Cardiac fibroblast (primary cell): ENCODE measurements around the gene SWI5.
"Not testable (repeated sequence)": the region's sequence is repeated elsewhere in the genome, so short reads cannot be mapped to it uniquely, and the experiment has no call there.

Source experiments
- DNase-seq, 2 donors: peaks; one replicate each; pipeline versions ENCODE4 v3.0.0 to v3.0.0-alpha.2; 2010; ENCODE audit warnings: low read depth in 2 of 2
- H3K4me3 ChIP-seq, 2 donors: replicated peaks in 1 of 2; 1 replicate in 1 of 2; 2 replicates in 1 of 2; pipeline ENCODE4 v1.5.1; 2011; ENCODE audit warnings: low read depth in 2 of 2, low read length in 2 of 2, mild to moderate bottlenecking in 2 of 2, moderate library complexity in 1 of 2
- TF ChIP-seq, protein P1 (sequence below): IDR thresholded peaks from one replicate; pipeline ENCODE4 v1.5.1; 2011; ENCODE audit warnings: low read depth, mild to moderate bottlenecking, low read length, inconsistent platforms

SWI5 gene

DNA sequence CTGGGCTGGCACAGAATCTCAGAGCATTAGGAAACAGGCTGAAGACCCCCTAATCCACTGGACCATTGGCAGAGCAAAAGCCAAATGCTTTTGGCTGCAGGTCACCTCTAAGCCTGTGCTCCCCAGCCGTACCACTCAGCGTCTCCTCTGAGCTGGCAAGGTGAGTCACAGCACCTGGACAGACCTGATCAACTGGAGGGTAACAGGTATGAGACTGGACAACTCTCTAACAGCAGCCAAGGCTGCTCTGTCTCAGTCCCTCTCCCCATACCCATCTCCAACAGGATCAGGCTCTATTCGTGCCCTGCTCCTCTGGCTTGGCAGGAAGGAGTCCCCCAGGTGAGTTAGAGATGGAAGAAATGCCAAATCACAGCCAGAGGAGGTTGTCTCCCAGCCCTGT, 5.0 kb upstream of the SWI5 start:
- TF ChIP-seq, protein P1, sequence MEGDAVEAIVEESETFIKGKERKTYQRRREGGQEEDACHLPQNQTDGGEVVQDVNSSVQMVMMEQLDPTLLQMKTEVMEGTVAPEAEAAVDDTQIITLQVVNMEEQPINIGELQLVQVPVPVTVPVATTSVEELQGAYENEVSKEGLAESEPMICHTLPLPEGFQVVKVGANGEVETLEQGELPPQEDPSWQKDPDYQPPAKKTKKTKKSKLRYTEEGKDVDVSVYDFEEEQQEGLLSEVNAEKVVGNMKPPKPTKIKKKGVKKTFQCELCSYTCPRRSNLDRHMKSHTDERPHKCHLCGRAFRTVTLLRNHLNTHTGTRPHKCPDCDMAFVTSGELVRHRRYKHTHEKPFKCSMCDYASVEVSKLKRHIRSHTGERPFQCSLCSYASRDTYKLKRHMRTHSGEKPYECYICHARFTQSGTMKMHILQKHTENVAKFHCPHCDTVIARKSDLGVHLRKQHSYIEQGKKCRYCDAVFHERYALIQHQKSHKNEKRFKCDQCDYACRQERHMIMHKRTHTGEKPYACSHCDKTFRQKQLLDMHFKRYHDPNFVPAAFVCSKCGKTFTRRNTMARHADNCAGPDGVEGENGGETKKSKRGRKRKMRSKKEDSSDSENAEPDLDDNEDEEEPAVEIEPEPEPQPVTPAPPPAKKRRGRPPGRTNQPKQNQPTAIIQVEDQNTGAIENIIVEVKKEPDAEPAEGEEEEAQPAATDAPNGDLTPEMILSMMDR = no peak
- DNase-seq = no peak

DNA sequence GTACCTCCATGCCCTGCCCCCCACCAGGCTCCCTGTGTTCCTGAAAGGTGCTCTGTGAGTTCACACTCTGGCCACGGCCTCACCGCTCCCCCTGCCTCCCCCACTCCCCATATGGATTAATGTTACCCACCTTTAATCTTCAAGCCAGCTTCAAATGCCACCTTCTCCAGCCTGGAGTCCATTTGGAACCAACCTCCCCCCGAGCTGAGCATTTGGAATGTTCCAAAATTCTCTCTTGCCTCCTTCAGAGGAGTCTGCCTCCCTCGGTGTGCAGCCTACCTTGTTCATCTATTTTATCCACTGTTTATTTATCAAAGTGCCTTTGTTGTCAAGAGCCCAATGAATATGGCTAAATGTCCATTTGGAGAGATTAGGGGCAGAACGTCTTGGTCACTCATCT, 4.6 kb upstream of the SWI5 start:
- DNase-seq = no peak
- TF ChIP-seq, protein P1 = no peak
- no peak overlapping the region for H3K4me3 ChIP-seq

More for the DNA sequence above, 5.0 kb upstream of the SWI5 start:
- no peak overlapping the region for H3K4me3 ChIP-seq

DNA sequence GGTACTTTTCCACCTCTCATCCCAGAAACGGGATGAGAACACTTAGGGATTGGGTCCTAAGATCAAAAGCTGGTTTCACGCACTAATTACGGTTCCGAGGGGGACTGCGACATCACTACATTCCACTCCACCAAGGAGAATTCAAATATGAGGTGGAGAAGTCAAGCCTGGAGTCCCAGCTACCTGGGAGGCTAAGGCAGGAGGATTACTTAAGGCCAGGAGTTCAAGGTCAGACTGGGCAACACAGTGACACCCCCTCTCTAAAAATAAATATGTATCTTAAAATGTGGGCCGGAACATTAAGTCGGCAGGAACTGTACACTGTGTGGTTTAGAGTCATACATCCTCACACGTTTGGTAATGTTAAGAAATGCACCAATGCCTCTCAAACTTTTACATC, 1.8 kb upstream of the SWI5 start:
- H3K4me3 ChIP-seq = peak overlapping the region in 1 of 2 donors; percentile 77
- no peak for DNase-seq
- TF ChIP-seq, protein P1 = no peak

DNA sequence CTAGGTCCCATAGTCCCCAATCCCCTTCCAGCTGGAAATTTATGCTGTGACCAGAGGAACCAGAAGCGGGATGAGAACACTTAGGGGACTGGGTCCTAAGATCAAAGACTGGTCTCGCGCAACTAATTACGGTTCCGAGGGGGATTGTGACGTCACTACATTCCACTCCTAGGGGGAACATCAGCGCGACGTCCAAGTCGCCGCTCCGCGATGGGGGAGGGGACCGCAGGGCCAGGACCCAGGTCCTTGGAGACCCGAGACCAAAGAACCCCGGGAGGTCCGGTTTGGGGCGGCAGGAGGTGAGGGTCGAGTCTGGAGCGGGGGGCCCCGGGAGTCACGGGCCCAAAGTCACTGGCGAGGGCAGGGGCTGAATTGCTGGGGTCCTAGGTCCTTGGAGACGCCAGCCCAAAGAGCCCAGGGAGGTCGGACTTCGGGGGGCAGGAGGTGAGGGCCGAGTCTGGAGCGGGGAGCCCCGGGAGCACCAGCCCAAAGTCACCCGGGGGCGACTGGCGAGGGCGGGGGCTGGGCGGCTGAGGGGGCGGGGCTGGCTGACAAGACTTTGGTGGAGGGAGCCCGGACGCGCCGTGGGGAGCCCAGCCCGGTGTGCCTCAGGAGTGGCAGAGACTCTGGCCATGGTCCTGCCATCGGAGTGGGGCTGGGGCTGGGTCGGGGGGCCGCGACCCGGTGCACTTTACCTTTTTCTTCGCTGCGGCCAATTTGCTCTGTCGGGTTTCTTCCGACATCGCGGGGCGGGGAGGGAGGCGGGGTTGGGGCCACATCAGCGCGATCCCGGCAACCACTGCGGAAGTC, 673 bp upstream of the SWI5 start, which contains the start of gene GOLGA2:
Gene GOLGA2, minus strand, starts transcription at position 810 of the 810 bp plus-strand sequence. Its CDS starts 31 bp downstream, at position 779.
- H3K4me3 ChIP-seq = peak within 1 kb of the TSS; percentile 82 to 99
- TF ChIP-seq, protein P1 = no peak
- DNase-seq = peak; percentile 59 to 81

DNA sequence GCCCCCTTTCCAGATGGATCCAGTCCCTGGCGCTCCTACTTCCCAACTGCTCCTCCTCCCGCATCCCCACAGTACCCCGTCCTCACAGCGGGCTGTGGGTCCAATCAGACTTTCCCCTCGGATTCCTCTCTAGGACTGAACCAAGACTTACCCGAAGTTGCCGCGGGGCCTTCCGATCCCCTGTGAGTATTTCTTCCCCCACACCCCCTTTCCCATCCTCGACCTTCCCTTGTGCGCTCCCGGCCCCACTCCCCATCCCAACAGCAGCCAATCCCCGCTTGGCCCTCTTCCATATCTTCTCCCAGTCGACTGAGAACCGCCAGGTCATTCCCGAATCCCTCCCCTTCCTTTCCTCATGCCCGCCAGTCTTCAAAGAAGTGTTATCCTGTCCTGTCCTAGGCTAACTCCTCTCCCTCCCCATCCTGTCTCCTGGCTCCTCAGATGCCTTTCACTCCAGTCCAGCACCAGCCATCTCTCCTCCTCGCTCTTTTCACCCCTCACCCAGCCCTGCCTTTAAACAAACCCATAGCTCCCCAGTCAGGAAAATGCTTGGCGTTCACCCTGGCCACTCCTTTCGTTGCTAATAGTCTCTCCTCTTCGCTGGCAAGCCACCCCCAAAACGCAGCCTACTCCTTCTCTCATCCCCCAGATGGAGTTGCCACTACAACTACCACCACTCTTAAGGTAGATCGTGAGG, 646 bp downstream of the SWI5 start:
- DNase-seq = peak; percentile 14 to 56
- TF ChIP-seq, protein P1 = no peak
- peak overlapping the region; percentile 63 to 82 for H3K4me3 ChIP-seq

DNA sequence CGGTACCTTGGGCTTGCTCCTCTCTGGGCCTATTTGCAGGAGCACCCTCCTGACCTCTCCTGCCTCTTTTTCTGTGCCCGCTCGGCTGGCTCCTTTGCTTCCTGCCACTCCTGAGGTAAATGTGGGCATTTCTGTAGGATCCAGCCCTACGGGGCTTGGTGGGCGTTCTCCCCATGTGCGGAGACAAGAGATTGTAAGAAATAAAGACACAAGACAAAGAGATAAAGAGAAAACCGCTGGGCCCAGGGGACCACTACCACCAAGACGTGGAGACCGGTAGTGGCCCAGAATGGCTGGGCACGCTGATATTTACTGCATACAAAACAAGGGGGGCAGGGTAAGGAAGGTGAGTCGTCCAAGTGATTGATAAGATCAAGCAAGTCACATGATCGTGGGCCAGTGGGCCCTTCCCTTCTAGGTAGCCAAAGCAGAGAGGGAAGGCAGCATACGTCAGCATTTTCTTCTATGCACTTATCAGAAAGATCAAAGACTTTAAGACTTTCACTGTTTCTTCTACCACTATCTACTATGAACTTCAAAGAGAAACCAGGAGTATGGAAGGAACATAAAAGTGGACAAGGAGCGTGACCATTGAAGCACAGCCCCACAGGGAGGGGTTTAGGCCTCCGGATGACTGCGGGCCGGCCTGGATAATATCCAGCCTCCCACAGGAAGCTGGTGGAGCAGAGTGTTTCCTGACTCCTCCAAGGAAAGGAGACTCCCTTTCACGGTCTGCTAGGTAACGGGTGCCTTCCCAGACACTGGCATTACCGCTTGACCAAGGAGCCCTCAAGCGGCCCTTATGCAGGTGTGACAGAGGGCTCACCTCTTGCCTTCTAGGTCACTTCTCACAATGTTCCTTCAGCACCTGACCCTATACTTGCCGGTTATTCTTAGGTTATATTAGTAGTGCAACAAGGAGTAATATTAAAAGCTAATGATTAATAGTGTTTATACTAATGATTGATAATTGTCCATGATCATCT, 3.3 kb downstream of the SWI5 start:
- not testable (repeated sequence) for H3K4me3 ChIP-seq
- DNase-seq = peak; percentile 44 to 64
